DOHH2 (cell line): ENCODE results near the gene SUSD1.

Source experiments
- H3F3A ChIP-seq: fragments of 200-600 bp; sonication (generic), shearing (Covaris generic); 2 replicates; pipeline ENCODE4 v1.6.0; 2016; ENCODE audit warnings: antibody characterized with exemption, mild to moderate bottlenecking; ENCODE audit not compliant: control insufficient read depth, insufficient read depth
- H3K27ac ChIP-seq: fragments of 200-600 bp; sonication (generic); 2 replicates; pipeline ENCODE4 v1.5.1; 2014; ENCODE audit warnings: low read depth, mild to moderate bottlenecking, low read length, moderate library complexity
- H3K27me3 ChIP-seq: fragments of 200-600 bp; sonication (generic); 2 replicates; pipeline ENCODE4 v1.6.1; 2014; ENCODE audit warnings: mild to moderate bottlenecking, low read length, mixed read lengths; ENCODE audit not compliant: control insufficient read depth
- H3K36me3 ChIP-seq: fragments of 200-600 bp; sonication (generic); 2 replicates; pipeline ENCODE4 v1.6.1; 2014; ENCODE audit warnings: mild to moderate bottlenecking, low read length, moderate library complexity, mixed read lengths; ENCODE audit not compliant: control insufficient read depth
- H3K4me1 ChIP-seq: fragments of 200-600 bp; sonication (generic); 2 replicates; pipeline ENCODE4 v1.6.1; 2014; ENCODE audit warnings: mild to moderate bottlenecking, low read length, mixed read lengths; ENCODE audit not compliant: control insufficient read depth
- H3K4me2 ChIP-seq: fragments of 200-600 bp; sonication (generic); 2 replicates; pipeline ENCODE4 v1.6.0; 2014; ENCODE audit warnings: mild to moderate bottlenecking, low read length, moderate library complexity
- H3K4me3 ChIP-seq: fragments of 200-600 bp; sonication (generic); 2 replicates; pipeline ENCODE4 v1.5.1; 2014; ENCODE audit warnings: mild to moderate bottlenecking, low read length, mixed read lengths
- H3K79me2 ChIP-seq: fragments of 200-600 bp; sonication (generic); 2 replicates; pipeline ENCODE4 v1.6.1; 2014; ENCODE audit warnings: mild to moderate bottlenecking, low read length, mixed read lengths; ENCODE audit not compliant: control insufficient read depth
- H3K9me2 ChIP-seq: fragments of 200-600 bp; sonication (generic); replicated peaks from 2 replicates; pipeline ENCODE4 v1.6.1; 2014; ENCODE audit warnings: mild to moderate bottlenecking, low read length, mixed read lengths; ENCODE audit not compliant: control insufficient read depth
- H3K9me3 ChIP-seq: fragments of 200-600 bp; sonication (generic); 2 replicates; pipeline ENCODE4 v1.6.1; 2014; ENCODE audit warnings: antibody characterized with exemption, low read length, mixed read lengths; ENCODE audit not compliant: control insufficient read depth, insufficient read depth
- H4K20me1 ChIP-seq: fragments of 200-600 bp; sonication (generic); 2 replicates; pipeline ENCODE4 v1.6.0; 2014; ENCODE audit warnings: low read depth, mild to moderate bottlenecking, antibody characterized with exemption, low read length, moderate library complexity; ENCODE audit not compliant: control insufficient read depth, insufficient read depth
- CTCF ChIP-seq: fragments of 200-600 bp; sonication (generic); IDR thresholded peaks from one replicate; pipeline ENCODE4 v1.5.1; 2014; ENCODE audit warnings: antibody characterized with exemption, mild to moderate bottlenecking, low read depth, low read length; ENCODE audit not compliant: poor library complexity, severe bottlenecking
- EZH2phosphoT487 ChIP-seq: fragments of 200-600 bp; sonication (generic); IDR thresholded peaks from 2 replicates; pipeline ENCODE4 v1.6.1; 2017; ENCODE audit warnings: borderline replicate concordance, mild to moderate bottlenecking, antibody characterized with exemption, low read length, moderate library complexity, mixed read lengths

SUSD1 gene

GRCh38 chr9:112041536-112042243, 133.4 kb downstream of the SUSD1 start:
- peaks cover 23% of the 10 kb centered on the region for H3K4me1 ChIP-seq

GRCh38 chr9:112041199-112041535, 133.9 kb downstream of the SUSD1 start:
- Histone ChIP-seq H3K36me3 (no peaks in the 10 kb centered on the region), H3K9me2 (no peaks in the 10 kb centered on the region), H3F3A (peaks cover 26% of the 10 kb centered on the region), H3K27ac (no peak overlapping the region), H3K27me3 (no peaks in the 10 kb centered on the region), H4K20me1 (no peaks in the 10 kb centered on the region), H3K9me3 (no peaks in the 10 kb centered on the region), H3K4me1 (peaks cover 29% of the 10 kb centered on the region), H3K79me2 (no peaks in the 10 kb centered on the region), H3K4me2 (no peak overlapping the region), H3K4me3 (no peak overlapping the region)
- TF ChIP-seq EZH2phosphoT487 (no peak), CTCF (no peak)

More at GRCh38 chr9:112041536-112042243, 133.4 kb downstream of the SUSD1 start:
- Histone ChIP-seq H3K9me2 (no peaks in the 10 kb centered on the region), H3F3A (peaks cover 21% of the 10 kb centered on the region), H4K20me1 (no peaks in the 10 kb centered on the region), H3K27ac (no peak overlapping the region), H3K4me3 (no peak overlapping the region), H3K4me2 (no peak overlapping the region), H3K27me3 (no peaks in the 10 kb centered on the region), H3K79me2 (no peaks in the 10 kb centered on the region), H3K36me3 (no peaks in the 10 kb centered on the region), H3K9me3 (no peaks in the 10 kb centered on the region)
- TF ChIP-seq CTCF (no peak), EZH2phosphoT487 (no peak)

- no peaks in the 10 kb centered on the region for H3K9me2 ChIP-seq
- no peaks in the 10 kb centered on the region for H3K27me3 ChIP-seq
- peaks cover 46% of the 10 kb centered on the region for H3F3A ChIP-seq
- peak overlapping the region; percentile 95 for H3K27ac ChIP-seq
- no peaks in the 10 kb centered on the region for H3K79me2 ChIP-seq
- peak overlapping the region; percentile 58 for H3K4me3 ChIP-seq
- TF ChIP-seq EZH2phosphoT487 (no peak), CTCF (no peak)
- H3K4me2 ChIP-seq: peak overlapping the region; percentile 74
- H3K4me1 ChIP-seq: peaks cover 60% of the 10 kb centered on the region
- H3K36me3 ChIP-seq: no peaks in the 10 kb centered on the region
- no peaks in the 10 kb centered on the region for H4K20me1 ChIP-seq
- no peaks in the 10 kb centered on the region for H3K9me3 ChIP-seq
These were observed 137.1 kb downstream of the SUSD1 start for GRCh38 chr9:112038017-112038408.
